HG02763 (cell line): Measurements from ENCODE around the gene FXYD6.

Experiments used
- ATAC-seq: cut with Tn5 transposase; IDR thresholded peaks from one replicate; pipeline ENCODE4 v1.9.1; 2021; ENCODE audit warnings: mild to moderate bottlenecking, moderate library complexity; ENCODE audit not compliant: unreplicated experiment

Gene FXYD6

DNA sequence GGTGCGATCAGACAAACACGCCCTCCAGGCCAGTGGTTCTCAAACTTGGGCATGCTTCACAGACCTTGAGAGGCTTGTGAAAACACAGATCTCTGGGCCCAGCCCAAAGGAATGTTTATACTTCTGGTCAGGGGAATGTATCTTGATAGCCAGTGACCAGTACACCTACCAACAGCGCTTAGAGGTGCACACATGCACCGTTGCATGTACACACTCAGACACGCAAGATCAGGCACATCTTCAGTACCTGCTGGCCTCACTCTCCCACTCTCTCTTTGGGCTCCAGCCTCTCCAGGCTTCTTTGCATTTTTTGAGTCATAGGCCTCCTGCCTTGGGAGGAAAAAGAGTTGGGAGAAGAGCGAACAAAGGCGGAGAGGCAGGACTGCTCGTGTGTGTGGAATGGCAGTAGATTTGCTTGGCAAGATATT, 11.7 kb upstream of the FXYD6 start:
- no peak for ATAC-seq

DNA sequence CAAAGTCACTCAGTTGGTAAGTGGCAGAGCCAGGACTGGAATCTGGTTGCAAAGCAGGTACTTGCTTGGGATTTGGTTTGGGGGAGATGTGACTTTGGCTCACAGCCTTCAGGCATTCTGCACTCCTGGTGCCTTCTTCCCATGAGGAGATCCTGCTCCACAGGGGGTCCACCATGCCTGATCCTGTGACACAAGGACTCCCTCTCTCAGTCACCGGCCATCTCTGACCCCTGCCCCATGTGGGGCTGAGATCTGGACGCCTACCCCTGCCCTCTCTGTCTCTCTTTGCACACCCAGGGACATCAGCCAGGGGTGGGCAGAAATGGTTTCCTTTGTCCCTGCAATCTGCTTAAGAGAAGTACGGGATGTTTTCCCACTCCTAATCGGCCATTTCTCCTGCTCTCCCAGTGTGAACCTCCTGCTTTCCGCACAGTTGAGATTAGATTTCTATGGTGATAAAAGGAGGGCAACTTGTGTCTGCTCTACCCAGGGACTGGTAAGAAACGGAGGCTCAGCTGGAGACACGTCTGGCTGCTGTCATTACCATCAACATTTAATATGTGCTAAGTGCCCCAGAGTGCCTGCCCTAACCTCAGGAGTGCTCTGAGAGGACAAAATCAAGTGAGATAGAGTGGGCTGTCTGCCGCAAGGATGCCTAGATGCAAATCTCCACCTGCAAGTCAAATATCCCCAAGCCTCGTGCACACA, 11.1 kb upstream of the FXYD6 start:
- ATAC-seq = no peak

DNA sequence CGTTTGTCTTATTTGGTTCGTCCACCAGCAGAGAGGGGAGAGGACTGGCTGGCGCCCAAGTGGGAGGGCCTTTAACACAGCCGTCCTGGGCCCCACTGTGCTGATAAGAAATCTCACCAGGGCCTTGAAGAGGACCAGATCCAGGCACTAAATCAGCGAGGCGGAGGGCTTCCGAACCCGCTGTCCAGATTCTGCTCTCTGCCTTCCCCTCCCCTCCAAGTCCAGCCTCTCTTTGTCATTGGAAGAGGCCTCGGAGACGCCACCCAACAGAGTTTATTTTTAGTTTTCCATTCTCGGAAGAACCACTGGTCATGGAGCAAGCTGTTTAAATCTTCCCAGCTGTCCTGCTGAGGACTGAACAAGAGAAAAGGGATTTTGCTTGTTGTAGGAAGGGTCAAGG, 9.3 kb upstream of the FXYD6 start:
- no peak for ATAC-seq

DNA sequence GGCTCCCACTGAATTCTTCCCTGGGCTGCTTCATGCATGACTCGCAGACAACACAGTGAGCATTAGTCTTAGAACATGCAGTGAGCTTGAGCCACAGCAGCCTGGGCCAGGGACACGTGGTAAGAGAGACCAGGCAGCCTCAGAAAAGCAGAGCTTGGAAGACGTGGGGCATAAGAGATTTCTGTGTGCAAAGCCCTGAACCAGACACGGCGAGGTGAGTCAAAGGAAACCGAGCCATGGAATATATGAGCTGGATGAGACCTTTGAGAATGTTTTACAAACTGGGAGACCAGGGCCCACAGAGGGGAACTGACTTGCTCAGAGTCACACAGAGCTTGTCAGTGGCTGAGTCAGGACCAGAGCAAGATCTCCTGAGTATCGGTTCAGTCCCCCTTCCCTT, 8.5 kb upstream of the FXYD6 start:
- ATAC-seq = no peak

DNA sequence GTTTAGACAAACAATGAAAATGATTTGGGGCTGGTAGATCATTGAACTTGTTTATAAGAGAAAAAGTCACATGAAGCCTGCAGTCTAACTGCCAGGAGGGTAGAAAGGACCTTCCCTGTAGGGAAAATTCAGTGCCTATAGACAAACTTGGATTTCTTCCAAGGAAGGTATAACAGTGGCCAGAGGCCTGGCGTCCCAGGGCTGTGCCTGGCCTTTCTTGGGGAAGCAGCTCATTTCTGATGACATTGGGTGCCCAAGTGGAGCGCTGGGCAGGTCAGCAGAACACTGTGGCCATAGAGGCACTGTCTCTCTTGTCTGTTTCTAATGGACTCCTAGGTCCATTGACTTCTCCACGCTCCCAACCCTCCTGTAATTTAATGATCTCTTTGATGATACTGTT, 6.6 kb upstream of the FXYD6 start:
- no peak for ATAC-seq

DNA sequence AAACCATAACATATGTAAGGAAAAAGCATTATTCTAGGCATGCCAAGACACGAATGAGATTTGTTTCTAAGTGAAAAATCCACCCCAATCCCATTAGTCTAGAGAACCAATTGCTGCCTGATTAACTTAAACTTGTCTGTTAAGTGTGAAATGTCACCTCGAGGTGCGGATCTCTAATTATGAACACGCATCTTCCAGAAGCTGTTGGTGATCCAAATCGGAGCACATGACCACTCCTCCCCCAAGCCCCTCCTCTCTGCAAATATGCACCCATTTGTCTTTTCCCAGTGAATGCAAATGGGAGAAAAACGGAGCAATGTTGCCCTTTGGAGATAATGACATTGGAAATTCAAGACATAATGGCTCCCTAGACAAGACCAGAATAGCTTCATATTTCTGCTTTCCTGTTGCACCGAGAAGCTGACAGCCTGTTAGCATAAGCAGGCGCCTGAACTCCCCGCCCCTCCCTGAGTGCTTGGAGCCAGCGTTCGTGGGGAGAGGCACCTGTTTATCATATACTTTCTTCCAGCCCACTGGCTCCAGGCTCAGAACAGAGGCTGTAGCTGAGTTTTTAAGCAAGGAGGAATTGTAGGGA, 6.0 kb upstream of the FXYD6 start:
- no peak for ATAC-seq

DNA sequence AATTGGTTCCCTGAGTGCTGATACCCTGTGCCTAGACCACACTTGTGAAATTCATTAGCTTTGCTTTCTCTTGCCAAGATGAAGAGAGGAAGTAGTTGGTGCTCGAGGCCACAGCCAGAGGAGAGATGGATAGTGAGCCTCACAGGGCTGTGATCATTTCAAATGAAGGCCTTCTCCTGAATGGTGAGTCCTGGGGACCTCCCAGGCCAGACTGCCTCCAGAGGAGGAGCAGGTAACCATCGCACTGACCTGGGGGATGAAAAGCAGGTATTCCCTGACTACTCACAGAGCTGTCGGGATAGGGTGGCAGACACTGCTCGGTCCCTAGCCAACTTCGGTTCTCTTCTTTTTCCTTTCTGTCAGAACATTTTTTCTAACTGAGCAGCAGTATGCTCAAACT, 4.8 kb upstream of the FXYD6 start:
- no peak for ATAC-seq

DNA sequence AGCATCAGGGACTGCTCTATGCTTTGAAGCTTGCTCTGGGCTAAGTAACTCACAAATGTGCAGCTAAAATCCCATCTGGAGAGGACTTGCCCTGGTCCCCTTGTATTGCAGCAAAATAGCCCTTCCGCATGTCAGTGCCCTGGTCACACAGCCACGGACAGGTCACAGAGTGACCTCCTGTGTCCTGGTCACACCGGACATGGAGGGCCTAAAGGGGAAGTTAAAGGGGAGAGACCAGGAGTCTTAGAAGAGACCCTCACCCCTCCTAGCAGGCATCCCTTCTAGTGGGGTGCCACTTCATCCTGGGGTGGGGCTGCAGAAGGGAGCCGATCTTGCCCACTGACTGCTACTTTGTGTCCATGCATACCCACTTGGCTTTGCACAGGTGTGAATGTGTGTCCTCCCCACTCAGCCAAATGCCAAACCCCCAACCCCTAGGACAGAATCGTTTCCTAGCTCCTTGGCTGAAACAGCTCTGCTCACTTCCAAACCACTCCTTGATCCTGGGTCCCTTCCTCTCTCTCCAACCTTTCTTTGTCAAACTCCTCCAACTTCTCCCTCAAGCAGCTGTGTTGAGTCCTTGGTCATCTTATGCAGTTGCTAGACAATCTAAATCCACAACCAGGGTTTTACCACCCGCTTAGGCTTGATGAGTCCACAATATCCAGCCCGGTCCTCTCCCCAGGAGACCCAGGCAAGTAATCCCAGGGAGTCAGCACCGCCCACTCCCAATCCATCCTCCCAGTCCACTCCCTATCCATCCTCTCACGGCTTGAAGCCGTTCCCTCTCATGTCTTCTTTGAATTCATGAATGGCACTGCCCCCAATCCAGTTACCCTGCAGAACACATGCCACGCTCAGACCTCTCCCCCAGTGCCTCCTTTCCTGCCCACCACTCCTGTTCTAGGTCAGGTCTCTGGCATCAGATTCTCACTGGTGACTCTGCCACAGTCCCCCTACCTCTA, 3.3 kb upstream of the FXYD6 start:
- ATAC-seq = no peak

DNA sequence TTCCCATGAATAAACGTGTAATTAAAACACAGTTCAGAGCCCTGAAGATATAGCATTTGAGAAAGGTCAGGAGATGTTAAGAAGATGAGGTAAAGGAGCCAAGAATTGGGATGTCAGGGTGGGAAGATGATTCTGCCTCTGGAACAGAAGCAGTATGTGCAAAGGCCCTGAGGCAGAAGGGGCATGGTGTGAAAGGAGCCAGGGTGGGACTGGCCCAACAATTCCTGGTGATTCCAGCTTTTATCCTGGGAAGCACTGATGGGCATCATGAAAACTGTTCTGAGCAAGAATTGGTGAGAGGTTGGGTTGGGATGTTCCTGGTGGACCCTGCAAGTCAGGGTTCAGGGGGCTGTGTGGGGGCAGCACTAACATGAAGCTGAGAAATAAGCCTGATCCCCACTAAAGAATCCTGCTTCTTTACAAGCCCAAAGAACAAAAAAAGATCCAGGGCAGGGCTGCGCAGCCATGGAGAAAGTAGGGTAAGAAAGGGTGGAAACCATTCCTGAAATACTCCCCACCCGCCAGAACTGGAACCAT, 2.5 kb upstream of the FXYD6 start:
- no peak for ATAC-seq

DNA sequence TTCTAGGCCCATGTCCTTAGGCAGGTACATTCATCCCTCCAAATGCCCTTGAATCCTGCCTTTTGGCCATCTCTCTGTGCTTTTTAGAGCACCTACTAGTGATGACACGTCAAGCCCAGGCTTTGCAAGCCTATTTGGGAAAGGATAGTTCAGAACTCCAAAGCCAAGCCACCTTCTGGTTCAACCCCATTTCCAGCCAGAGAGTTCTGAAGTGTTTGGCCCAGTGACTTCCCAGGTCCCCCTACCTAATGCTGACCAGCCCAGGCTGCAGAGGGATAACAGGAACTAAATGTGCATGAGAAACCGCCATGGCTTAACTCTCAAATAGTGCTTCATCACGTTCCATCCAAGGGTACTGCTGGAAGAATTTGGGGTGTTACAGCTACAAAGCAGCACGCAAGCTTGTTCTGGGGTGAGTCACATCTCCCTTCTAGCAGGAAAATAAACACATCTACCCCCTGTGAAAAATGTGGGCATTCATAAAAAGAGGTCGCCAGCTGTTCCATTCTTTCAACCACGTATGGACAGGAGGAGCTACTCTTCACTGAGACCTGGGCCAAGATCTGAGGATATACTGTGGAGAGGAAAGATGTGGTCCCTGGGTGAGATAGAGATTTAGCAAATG, 2.0 kb upstream of the FXYD6 start:
- ATAC-seq = no peak

DNA sequence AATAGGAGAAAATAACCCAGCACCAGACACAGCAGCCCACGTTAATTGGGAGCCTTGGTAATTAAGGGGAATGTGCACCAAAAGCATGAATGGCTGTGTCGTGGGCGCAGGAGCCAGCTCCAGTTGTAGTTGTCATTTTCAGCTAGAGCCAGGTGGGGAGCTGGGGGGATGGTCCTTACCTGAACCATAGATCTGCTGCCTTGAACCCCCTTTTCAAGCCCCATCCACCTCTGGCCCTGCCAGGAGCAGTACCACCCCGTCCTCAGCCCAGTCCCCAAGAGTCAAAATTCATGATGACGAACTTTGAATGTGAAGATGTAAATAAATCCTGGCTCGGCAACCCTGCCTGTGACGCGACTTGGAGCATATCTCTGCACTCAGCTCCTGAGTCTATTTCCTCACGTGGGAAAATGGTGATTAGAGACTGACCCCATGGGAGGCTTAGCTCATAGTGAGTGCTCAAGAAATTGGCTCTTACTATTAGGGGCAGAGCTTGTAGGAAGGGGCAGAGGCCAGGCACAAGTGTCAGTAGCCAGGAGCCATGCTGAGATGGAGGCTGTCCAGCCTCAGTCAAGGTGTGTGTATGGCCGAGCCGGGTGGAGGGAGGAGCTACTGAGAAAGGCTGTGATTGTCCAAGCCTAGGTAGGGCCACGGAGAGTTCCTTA, 794 bp upstream of the FXYD6 start:
- ATAC-seq = no peak

DNA sequence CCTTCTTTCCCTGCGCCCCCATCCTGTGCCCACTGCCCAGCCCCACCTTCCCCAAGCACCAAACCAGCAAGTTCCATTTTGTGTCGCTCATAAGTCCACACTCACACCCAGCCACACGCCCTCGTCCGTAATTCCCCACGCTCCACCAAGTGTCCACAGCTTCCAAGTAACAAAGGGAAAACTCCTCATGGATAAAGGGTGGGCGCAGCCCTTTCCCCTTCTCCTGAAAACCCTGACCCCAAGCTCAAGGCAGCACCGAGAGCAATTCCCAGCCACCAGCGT, 458 bp downstream of the FXYD6 start:
- no peak for ATAC-seq

DNA sequence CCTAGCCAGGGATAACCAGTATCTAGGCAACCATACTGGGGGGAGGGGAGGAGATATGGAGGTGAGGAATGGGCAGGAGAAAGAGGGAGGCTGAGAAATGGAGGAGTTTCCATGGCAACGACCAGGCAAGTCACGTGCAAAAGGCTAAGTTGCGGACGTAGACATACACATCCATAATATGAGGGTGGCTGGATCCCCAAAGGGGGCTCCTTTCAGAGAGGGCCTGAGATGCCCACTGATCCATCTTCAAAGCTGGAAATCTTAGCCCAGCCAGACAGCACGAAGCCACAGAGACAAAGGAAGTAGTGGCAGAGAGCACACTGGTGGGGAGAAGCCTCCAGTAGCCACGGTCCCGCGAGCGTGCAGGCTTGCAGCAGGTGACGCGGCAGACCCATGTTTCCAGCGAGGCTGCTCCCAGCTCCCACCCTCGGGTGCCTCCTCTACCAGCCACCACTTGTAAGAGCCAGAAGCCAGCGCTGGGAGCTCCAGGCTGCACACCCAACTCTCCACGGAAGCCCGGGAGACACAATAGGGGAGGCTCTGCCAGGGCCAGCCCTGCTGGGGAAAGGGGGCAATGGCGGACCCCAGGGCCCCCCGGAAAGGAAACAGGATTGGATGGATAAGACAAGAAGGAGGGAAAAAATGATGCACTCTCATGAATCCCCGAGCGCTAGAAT, 938 bp downstream of the FXYD6 start:
- no peak for ATAC-seq

DNA sequence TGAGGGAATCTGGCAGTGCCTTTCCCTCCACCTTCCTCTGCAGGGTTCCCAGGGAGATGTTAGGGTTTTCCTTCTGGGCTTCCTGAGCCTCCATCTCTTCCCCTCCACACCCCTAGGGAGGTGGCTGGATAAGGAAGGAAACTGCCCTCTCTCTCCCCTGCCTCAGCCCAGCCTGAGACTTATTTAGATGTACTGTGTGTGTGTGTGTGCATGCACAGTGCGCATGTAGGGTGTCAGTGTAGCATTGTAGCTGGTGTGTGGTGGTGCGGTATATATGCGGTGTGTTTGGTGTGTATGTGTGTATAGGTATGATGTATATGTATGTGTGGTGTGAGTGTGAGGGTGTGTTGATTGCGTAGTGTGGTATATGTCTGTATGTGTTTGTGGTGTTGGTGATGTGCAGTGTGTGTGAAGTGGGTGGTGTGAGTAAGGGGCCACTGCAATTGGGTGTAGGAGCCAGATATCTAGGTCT, 1.5 kb downstream of the FXYD6 start:
- no peak for ATAC-seq

DNA sequence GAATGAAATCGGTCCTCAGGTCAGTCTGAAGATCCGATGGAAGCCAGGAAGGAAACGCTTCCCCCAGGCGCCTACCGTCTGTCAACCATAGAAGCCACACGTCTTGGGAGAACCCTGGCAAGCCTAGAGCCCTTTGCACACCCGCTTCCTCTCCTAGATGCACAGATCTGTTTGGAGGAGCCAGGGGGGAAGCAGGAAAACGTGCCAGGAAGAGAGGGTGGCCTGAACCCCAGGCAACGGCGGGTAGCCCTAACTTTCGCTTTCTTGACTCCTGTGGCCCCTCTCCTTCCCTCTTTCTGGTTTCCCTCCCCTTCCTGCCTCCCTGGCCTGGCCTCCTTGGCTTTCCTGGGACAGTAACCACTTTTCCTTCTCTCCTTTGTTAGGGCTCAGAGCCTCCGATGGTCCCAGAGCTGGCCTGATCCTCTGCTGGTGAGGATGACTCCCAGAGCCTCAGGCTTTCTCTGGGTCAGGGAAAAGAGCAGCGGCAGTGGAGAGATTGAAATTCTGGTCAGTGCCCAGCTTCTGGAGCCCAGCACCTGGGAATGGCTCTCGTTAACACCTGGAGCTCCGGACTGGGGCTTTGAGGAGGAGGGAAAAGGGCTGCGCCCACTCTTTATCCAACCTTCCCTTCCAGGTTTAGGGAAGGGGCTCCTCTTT, 2.1 kb downstream of the FXYD6 start:
- ATAC-seq = no peak

DNA sequence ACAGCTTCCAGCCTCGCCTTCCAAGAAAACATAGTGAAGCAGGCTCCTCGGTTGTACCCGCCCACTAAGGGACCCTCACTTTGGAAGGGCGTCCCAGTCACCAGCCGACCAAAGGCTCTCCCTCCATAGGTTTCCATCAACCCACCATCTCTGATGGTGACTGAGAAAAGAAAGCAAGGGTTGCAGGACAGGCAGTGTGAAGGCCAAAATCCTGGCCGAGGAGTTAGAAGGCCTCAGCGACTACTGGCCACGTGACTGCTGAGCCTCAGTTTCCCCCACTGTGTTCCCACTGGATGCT, 2.7 kb downstream of the FXYD6 start:
- ATAC-seq = no peak

DNA sequence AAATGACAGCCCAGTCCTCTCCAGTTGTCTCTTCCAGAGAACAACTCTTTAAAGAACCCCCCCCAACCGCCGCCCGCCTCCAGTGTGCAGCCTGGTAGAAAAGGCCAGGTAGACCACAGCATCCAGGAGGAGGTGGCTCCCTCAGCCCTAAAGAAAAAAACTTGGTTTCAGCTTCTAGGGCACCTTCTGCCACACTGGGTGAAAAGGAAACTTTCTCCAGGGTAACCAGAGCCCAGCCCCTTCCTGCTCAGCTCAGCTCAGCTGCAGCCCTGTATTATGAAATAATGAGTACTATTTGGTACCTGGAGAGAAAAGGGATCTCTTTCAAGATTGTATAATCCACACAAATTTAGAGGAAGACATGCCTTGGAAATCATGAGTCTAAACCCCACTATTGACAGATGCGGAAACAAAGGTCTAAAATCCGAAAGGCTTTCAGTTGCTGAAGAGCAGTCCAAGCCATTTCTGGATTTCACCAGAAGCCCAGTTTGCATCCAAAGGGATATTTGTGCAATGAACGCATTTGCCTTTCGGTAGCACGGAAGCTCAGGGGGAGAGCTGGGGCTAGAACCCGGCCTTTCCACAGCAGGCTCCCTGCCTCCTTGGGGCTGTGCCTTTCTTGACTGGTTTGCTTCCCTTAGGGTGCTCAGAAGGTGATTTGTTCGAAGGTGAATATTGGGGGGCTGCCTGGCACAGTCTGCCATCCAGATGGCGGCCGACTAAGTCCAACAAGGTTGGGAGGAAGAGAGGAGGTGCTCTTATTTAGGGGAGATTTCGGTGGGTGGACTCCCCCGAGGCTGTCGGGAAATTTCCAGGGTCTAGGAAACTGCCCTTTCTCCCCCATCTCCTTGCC, 3.3 kb downstream of the FXYD6 start:
- ATAC-seq = no peak

DNA sequence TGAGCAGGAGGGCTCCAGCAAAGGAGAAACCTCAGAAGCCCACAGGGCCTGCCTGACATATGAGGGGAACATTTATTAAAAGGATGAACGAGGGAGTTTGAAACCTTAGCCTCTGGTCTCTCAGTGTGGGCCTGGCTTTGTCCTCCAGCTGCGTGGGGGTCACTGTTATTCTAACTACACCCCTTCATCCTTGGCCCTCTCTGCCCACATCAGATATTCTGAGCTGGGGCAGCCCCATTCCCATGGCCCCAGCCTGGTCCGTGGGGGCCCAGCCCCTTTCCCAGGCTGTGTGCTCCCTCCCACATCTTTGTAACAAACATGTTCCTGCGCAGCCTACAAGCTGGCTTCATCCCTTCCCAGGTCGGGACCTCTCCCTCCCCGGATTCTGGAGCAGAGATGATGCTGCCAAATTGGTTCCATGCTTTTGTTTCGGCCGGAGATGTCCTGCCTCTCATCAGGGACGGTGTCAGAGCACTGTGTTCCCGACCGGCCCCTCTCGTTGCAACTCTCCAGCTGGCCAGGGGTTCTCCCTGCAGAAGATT, 4.0 kb downstream of the FXYD6 start:
- no peak for ATAC-seq

DNA sequence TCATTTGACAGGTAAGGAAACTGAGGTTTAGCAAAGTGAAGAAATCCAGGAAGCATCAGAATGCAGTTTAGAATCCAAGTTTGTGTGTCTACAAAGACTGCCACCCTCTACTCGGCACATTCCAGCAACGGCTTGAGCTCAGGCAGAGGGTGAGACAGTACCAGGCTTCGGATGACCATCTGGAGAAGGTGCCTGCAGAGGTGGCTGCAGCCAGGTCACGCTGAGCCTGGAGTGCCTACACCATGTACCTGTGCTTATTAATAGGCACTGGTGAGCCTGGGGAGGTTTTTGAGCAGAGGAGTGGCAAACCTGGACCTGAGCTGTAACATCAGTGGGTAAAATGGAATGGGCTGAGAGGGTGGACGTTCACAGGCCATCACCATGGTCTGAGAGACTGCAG, 4.7 kb downstream of the FXYD6 start:
- no peak for ATAC-seq
